Fibroblast of mammary gland (primary cell): ENCODE results near the gene CSNK2A3.

ENCODE experiments used
- DNase-seq: peaks from one replicate; pipeline ENCODE4 v3.0.0-alpha.2; 2010; ENCODE audit warnings: low read depth
- H3K4me3 ChIP-seq: 2 replicates; pipeline ENCODE4 v1.5.1; 2011; ENCODE audit warnings: low read depth, mild to moderate bottlenecking, low read length, moderate library complexity; ENCODE audit not compliant: control insufficient read depth
- TF ChIP-seq, protein P1 (sequence below): conservative IDR thresholded peaks from 2 replicates; pipeline ENCODE4 v1.5.1; 2011; ENCODE audit warnings: low read depth, low read length, inconsistent platforms; ENCODE audit not compliant: control insufficient read depth, insufficient read depth

Gene CSNK2A3

DNA sequence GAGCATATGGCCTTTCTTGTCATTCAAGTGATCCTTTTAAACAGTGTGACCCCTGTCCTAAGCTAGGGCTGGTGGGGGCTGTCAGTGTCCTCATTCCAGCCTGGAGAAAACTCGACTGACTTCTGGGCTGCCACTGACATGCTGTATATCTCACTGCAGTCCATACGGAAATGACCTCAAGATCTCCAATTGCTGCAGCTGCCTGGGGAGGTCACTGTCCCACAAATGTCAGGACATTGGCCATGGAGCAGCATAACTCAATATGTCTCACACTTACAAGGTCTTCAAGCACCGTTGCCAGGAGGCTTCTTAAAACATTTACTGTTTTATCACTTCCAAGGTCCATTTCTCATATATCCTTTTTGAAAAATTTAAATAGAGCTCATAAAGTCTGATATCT, 27.8 kb upstream of the CSNK2A3 start:
- no peak overlapping the region for H3K4me3 ChIP-seq
- TF ChIP-seq, protein P1, sequence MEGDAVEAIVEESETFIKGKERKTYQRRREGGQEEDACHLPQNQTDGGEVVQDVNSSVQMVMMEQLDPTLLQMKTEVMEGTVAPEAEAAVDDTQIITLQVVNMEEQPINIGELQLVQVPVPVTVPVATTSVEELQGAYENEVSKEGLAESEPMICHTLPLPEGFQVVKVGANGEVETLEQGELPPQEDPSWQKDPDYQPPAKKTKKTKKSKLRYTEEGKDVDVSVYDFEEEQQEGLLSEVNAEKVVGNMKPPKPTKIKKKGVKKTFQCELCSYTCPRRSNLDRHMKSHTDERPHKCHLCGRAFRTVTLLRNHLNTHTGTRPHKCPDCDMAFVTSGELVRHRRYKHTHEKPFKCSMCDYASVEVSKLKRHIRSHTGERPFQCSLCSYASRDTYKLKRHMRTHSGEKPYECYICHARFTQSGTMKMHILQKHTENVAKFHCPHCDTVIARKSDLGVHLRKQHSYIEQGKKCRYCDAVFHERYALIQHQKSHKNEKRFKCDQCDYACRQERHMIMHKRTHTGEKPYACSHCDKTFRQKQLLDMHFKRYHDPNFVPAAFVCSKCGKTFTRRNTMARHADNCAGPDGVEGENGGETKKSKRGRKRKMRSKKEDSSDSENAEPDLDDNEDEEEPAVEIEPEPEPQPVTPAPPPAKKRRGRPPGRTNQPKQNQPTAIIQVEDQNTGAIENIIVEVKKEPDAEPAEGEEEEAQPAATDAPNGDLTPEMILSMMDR, result no peak
- no peak for DNase-seq

- TF ChIP-seq, protein P1, result no peak
- no peak for DNase-seq
- H3K4me3 ChIP-seq, result no peak overlapping the region
Observed at GRCh38 chr11:11380340-11380739, 27.3 kb upstream of the CSNK2A3 start.

DNA sequence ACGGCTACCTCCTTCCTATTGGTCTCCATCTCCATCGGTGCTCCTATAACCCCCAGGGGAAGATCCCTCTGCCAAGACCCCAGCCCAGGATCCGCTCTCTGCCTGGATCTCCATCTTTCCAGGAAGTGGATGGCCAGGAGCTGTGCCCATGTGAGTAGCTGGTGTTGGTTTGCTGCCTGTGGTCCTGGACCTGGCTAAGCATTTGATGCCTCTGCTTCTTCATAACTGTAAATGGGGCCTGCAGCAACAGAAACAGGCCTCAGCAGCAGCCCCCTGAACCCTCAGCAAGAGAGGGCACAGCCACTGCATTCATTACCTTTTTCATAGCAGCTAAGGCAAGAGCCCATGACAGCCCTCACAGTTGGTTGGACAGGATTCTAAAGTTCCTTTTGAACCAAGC, 26.6 kb upstream of the CSNK2A3 start:
- DNase-seq, result no peak
- H3K4me3 ChIP-seq, result no peak overlapping the region
- TF ChIP-seq, protein P1, result no peak

- TF ChIP-seq, protein P1, result no peak
- H3K4me3 ChIP-seq, result no peak overlapping the region
- no peak for DNase-seq
Observed at GRCh38 chr11:11378184-11378940, 25.3 kb upstream of the CSNK2A3 start.

DNA sequence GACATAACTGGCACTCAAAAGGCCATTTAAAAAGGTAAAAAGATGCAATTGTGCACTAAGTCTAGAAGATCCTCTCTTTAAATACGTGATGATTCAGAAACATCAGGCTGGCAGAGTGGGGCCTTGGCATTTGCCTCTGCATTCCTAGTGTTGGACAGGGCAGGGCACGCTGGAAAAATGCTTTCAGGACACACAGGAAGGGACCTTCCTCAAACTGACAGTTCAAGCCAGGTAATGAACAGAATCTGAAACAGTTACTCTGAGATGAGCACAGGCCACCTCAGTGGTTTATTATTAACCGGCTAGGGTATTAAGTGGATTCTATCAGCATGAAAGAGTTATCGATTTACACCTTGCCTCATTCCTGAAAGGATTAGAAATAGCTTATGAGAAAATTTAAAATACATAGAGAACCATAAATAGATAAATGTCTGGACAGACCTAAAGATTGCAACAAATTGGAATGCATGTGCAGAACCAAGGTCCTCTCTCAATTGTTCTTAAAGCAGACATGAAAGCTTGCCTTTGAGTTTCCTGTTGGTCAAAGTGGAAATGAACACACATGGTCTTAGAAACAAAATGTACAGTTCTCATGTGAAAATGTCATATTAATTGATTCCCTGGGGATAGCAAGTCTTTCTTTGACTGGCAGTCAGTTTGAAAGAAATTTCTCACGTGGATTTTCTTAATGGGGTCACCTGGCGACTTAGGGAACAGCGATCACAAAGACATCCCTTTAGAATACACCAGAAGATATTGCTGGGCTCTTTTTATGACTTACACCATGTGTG, 21.5 kb upstream of the CSNK2A3 start:
- H3K4me3 ChIP-seq, result no peak overlapping the region
- TF ChIP-seq, protein P1, result no peak
- no peak for DNase-seq

- TF ChIP-seq, protein P1, result no peak
- no peak for DNase-seq
- no peak overlapping the region for H3K4me3 ChIP-seq
Observed at GRCh38 chr11:11373934-11374333, 20.9 kb upstream of the CSNK2A3 start.

GRCh38 chr11:11372461-11372860, 19.4 kb upstream of the CSNK2A3 start:
- DNase-seq, result no peak
- H3K4me3 ChIP-seq, result no peak overlapping the region
- TF ChIP-seq, protein P1, result no peak
